Measurements from ENCODE around the gene GRK2.
A peak's percentile ranks its signal among the peaks of the same experiment; 100 is the strongest.

Gene GRK2

DNA sequence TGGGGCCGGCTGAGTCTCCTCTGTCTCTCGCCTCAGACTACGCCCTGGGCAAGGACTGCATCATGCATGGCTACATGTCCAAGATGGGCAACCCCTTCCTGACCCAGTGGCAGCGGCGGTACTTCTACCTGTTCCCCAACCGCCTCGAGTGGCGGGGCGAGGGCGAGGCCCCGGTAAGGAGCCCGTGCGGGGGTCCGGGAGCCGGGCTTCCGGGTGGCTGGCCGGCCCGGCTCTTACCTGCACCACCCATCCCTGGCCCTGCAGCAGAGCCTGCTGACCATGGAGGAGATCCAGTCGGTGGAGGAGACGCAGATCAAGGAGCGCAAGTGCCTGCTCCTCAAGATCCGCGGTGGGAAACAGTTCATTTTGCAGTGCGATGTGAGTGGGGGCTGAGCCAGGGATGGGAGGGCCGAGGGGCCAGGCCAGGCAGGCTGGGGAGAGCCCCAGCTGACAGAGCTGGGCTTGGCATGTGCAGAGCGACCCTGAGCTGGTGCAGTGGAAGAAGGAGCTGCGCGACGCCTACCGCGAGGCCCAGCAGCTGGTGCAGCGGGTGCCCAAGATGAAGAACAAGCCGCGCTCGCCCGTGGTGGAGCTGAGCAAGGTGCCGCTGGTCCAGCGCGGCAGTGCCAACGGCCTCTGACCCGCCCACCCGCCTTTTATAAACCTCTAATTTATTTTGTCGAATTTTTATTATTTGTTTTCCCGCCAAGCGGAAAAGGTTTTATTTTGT lies 18.7 kb downstream of the GRK2 start:
- no peak for DNase-seq

DNA sequence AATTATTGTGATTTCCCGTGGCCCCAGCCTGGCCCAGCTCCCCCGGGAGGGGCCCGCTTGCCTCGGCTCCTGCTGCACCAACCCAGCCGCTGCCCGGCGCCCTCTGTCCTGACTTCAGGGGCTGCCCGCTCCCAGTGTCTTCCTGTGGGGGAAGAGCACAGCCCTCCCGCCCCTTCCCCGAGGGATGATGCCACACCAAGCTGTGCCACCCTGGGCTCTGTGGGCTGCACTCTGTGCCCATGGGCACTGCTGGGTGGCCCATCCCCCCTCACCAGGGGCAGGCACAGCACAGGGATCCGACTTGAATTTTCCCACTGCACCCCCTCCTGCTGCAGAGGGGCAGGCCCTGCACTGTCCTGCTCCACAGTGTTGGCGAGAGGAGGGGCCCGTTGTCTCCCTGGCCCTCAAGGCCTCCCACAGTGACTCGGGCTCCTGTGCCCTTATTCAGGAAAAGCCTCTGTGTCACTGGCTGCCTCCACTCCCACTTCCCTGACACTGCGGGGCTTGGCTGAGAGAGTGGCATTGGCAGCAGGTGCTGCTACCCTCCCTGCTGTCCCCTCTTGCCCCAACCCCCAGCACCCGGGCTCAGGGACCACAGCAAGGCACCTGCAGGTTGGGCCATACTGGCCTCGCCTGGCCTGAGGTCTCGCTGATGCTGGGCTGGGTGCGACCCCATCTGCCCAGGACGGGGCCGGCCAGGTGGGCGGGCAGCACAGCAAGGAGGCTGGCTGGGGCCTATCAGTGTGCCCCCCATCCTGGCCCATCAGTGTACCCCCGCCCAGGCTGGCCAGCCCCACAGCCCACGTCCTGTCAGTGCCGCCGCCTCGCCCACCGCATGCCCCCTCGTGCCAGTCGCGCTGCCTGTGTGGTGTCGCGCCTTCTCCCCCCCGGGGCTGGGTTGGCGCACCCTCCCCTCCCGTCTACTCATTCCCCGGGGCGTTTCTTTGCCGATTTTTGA lies 19.5 kb downstream of the GRK2 start:
- DNase-seq, result peak; percentile 55

DNA sequence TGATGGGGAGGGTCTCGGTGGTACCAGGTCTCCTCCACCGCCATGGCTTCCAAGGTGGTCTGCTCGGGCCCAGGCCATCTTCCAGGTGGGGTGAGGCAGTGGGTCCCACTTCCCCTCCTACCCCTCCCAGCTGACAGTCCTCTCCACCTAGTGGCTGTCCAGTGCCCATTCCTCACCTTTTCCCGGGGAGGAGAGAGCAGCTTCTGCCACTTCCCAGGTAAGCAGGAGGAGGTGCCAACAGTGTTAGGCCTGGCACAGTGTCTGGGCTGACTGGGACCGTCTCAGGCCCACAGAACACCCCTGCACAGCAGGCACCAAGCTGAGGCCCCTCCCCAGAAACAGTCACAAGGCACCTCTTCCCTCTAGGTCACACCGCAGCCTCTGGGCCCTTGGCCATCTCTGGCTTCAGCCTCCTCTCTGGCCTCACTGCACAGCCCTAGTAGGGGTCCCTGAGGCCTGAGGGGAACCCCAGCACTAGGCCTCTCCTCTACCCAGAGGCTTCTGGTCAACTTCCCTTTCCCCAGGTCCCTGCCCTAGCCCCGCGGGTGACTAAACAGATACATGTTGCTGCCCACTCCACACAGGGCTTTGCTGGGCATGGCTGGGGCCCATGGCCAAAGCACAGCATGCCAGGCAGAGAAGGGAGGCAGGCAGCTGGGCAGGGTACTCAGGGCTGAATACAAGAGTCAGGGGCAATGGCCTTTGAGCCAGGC lies 20.5 kb downstream of the GRK2 start:
- no peak for DNase-seq

DNA sequence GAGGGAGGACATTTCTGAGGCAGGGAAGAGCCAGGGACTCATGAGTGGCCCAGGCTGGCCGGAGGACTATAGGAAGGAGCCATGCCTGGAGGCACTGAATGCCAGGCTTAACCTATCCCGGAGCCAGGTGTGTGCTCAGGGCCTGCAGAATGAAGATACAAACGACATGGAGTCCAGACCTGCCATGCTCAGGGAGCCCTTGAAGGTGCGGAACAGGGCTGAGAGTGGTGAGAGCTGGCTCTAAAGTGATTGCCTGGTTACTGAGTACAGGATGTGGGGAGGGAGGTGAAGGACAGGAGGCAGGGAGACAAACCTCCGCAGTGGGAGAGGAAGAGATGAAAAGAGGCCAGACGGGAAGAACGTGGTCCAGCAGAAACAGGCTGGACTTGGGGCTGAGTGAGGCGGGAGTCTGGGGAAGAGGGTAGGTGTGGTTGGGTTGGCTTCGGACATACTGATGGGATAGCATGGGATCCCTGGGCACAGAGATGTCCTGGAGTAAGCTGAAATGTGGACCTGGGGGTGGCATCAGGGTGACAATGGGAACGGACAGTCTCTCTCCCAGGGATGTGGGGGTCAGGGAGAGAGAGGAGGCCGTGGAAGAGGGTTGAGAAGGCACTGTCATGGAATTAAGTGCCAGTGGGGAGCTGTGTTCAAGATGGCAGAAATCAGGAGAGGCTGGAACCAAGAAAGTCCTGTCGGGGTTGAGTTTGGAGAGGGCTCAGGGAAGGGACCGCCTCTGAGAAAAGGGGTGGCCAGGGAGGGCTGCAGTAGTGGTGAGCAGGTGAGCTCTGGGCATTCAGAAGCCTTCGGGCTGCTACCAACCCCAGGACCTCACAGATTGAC lies 21.3 kb downstream of the GRK2 start:
- no peak for DNase-seq

DNA sequence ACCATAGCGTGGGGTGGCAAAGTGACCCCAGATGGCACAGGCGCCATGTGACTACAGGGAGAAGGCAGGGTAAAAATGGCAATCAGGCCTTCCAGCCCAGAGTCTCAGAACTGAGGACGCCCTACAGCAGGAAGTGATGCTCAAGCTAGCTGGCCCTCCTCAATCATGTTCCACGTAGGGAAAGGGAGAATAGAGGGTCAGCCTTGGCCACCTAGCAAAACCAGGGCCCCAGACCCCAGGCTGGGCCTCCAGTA lies 21.9 kb downstream of the GRK2 start:
- DNase-seq, result no peak

DNA sequence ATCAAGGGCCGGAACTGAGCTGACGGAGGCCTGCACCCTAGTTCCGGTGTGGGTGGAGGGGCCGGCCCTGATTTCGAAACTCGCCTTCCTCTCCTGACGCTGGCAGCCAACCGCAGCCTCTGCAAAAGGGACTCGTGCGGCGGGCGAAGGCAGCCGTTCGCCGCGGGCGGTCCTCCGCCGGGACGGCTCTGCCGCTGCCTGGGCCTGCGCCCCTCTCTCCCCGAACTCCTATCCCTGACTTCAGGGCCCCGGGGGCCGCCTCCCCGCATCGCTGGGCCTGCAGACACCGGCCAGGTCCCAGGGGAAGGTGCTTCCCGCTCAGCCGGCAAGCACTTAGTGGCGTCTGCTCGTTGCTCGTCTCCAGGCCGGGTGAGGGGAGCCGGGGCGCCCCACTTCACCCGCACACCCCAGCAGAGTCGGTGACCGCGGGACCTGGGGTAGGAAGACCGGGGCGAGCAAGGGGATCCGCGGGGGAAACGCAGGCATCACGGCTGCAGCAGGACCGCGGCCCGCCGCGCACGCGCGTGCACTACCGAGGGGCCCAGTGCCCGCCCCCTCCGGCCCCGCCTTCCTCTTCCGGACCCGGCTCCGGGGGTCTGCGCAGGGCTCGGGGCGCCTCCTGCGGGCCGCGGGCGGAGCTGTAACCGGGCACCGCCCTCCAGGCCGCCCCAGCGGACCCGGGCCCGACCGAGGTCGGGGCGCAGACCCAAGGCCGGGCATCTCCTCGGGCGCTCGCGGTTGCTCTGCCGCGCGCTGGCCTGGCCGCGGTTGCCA lies 22.4 kb downstream of the GRK2 start:
- DNase-seq, result peak; percentile 89

DNA sequence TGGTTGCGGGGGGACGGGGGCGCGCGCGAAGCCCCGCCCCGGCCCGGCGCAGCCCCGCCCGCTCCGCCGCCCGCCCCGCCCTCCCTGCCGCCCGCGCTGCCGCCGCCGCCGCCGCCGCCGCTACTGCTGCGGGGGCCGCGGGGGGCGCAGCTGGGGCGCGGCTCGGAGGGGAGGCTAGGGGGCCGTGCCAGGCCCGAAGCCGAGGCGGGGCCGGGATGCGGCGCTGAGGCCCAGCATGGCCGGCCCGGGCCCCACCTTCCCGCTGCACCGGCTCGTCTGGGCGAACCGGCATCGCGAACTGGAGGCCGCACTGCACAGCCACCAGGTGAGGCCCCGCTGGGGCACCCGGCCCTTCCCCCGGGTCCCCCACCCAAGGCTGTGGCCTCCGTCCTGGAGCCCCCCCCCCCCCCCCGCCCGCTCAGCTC lies 23.0 kb downstream of the GRK2 start, which contains the start of gene ANKRD13D:
ANKRD13D (plus strand) TSS at position 78 of the 425 bp plus-strand sequence; CDS start at position 236, 158 bp downstream.
- no peak for DNase-seq

DNA sequence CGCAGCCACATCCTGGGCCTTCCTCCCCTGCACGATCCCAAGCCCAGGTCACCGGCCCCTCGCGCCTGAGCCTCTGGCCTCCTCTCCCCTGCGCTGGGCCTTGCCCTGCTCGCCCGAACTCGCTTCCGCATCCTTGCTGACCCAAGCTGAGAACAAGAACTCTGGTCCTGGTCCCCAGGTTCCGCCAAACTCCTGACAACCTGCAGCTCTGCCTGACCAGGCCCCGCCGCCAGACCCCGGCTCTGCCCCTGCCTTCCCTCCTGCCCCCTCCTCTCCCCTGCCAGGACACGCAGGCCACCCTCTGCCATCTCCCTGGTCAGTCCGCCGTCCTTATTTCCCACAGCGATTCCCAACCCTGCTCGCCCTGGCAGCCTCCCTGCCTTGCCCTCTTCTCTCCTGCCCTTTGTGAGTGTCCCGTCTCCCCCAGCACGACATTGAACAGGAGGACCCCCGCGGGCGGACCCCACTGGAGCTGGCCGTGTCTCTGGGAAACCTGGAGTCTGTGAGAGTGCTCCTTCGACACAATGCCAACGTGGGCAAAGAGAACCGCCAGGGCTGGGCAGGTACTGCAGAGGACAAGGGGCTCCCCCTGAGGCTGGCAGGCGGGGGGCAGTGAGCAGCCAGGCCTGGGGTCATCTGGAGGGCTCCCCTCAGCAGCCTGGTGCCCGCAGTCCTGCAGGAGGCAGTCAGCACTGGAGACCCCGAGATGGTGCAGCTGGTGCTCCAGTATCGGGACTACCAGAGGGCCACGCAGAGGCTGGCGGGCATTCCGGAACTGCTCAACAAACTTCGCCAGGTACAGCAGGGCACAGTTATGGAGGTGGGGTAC lies 23.6 kb downstream of the GRK2 start:
- DNase-seq, result no peak

DNA sequence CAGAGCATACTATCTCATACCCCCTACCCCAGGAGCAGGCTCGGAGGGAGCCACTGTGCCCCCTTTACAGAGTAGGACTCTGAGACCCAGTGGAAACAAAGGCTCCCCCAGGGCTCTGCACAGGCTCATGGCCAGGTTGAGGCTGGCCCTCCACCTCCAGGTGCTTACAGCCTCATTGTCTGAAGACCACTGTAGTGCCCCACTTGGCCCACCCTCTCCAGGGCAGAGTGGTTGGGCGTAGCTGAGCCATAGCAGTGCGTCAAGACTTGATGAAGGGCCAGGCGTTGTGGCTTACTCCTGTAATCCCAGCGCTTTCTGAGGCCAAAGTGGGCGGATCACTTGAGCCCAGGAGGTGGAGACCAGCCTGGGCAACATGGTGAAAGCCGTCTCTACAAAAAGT lies 24.5 kb downstream of the GRK2 start:
- no peak for DNase-seq

DNA sequence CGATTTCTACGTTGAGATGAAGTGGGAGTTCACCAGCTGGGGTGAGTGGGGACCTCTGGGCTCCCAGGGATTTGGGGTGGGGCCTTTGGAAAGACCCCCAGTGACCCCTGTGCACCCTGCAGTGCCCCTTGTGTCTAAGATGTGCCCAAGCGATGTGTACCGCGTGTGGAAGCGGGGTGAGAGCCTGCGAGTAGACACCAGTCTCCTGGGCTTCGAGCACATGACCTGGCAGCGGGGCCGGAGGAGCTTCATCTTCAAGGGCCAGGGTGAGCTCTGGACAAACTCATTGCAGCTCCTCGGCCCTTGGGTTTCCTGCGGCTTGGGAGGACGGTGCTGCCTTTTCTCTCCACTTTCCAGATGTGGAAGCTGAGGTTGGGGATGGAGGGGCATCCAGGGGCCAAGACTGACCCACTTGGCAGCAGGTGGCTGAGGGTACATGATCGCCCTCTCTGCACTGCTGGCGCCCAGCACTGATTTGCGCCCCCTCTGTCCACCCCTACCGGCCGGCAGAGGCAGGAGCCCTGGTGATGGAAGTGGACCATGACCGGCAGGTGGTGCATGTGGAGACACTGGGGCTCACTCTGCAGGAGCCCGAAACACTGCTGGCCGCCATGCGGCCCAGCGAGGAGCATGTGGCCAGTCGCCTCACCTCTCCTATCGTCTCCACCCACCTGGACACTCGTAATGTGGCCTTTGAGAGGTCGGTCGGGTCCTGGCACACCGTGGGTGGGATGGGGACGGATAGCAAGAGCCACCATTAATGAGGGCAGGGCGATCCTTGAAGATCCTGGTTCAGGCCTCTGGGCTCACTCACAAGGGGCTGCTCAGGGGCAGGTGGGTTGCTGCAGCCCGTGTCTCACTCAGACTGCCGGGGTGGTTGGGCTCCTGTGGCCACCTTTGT lies 25.5 kb downstream of the GRK2 start:
- no peak for DNase-seq

DNA sequence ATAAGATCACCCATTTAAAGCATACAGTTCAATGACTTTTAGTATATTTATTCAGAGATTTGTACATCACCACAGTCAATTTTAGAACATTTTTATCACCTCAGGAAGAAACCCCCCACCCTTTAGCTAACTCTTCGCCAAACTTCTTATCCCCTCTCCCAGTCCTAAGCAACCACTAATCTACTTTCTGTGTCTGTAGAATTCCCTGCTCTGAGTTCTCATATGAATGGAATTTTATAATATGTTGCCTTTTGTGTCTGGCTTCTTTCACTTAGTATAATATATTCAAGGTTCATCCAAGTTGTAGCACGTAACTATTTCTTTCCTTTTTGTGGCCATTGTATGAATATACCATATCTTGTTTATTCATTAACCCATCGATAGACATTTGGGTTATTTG lies 26.4 kb downstream of the GRK2 start:
- no peak for DNase-seq

DNA sequence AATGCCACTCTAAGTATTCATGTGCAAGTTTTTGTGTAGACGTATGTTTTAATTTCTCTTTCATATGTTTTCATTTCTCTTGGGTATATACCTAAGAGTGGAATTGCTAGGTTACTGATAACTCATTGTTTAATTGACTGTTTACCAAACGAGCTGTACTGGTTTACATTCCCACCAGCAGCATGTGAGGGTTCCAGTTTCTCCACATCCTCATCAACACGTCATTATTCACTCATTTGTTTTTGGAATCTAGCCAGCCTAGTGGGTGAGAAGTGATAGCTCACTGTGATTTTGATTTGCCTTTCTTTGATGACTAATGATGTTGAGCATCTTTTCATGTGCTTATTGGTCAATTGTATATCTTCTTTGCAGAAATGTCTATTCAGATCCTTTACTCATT lies 26.8 kb downstream of the GRK2 start:
- DNase-seq, result no peak

DNA sequence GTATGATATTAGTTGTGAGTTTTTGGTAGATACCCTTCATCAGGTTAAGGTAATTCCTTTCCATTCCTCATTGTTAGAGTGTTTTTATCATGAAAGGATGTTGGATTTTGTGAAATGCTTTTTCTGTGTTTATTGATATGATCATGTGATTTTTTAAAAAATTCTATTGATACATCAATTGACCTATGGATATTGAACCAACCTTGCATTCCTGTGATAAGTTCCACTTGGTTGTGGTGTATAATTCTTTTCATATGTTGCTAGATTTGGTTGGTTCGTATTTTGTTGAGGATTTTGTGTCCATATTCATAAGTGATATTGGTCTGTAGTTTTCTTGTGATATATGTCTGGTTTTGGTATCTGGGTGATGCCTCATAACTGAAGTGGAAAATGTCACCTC lies 29.6 kb downstream of the GRK2 start:
- no peak for DNase-seq

DNA sequence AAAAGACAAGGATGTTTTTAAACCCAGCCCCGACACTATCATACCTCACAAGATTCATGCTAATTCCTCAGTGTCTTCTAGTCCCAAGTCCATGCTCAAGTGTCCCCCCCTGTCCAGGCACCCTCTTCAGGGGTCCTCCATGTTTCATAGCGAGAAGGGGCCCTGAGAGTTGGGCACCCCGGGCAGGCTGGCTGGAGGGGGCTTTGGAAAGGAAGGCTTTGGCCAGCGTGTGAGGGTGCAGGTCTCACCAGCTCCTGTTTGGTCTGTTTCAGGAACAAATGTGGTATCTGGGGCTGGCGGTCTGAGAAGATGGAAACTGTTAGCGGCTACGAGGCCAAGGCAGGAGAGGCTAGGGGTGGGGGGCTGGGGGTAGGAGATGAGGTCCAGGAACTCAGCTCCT lies 32.5 kb downstream of the GRK2 start:
- DNase-seq, result no peak

DNA sequence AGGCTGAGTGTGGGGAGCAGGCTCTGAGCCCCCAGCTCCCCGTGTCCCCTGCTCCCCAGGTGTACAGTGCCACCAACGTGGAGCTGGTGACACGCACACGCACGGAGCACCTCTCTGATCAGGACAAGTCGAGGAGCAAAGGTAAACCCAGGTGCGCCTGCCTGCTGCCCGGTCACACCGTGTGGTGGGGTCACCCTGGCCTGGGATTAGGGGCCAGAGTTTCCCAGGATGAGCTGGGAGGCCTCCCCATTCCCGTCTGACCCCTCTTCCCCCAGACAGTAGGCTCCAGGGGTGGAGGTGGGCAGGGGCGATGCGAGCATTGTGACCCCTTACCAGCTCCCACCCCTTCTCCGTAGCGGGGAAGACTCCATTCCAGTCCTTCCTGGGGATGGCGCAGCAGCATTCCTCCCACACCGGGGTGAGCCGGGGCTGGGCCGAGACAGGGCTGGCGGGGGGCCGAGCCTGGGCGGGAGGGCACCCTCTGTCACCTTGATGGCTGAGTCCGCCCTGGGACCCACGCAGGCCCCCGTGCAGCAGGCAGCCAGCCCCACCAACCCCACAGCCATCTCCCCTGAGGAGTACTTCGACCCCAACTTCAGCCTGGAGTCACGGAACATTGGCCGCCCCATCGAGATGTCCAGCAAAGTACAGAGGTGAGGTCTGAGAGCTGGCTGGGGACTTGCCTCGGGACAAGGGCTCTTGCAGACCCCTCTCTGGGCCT lies 33.4 kb downstream of the GRK2 start:
- peak; percentile 11 for DNase-seq

DNA sequence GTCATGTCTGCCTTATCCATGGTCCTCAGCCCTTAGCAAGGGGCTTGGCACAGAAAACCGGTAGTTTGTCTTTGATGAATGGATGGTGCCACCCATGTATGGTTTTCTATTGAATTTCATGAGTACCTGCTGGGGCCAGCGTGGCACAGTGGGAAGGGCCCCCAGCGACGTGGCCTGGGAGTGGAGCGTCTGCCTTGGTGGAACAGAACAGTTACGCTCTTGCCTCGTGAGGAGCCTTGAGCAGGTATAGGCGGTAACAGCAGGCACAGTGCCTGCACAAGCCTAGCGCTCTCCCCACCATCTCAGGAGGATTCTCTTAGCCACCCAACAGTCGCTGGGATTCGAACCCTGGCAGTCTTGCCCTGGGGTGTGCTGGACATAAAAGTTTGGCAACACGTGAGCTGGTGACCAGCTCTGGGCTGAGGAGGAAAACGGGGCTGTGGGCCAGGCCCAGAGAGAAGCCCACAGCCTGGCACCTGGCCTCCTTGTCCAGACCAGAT lies 34.0 kb downstream of the GRK2 start:
- DNase-seq, result no peak

DNA sequence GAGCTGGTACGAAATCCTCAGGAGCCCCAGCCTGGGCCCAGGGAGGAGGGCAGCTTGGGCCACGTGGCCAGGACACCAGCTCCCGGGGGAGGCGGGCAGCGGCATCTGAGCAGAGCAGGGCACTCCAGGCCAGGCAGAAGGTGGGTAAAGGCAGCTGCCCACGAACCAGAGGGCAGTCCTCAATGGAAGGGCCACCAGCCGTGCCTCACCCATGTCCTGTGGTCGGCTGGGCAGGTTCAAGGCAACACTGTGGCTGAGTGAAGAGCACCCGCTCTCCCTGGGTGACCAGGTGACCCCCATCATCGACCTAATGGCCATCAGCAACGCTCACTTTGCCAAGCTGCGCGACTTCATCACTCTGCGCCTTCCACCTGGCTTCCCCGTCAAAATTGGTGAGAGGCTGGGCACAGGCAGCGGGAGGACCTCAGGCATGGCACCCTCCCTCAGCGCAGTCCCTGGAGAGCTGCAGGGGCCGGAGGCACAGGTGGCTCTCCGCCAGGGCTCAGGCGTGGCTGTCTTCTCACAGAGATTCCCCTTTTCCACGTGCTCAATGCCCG lies 34.6 kb downstream of the GRK2 start:
- DNase-seq, result no peak

DNA sequence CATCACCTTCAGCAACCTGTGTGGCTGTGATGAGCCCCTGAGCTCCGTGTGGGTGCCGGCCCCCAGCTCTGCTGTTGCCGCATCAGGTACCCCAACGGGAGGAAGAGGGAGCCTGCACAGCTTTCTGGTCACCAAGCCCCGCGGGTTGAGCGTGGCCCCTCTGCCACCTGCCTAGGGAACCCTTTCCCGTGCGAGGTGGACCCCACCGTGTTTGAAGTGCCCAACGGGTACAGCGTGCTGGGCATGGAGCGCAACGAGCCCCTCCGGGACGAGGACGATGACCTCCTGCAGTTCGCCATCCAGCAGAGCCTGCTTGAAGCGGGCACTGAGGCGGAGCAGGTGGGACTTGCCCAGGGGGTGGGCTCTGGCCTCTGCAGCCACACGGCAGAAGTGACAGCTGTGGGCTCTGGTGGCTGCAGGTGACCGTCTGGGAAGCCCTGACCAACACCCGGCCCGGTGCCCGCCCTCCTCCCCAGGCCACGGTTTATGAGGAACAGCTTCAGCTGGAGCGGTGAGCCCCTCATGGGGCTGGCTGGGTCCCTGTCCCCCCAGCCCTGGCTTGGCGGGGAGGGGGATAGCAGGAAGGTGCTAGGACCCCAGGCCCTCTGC lies 35.1 kb downstream of the GRK2 start:
- DNase-seq, result no peak

All from activated CD8-positive, alpha-beta memory T cell treated with anti-CD3 and anti-CD28 coated beads, Interleukin-2, amount 50 U/mL, for 4 hours (primary cell).